Inferior parietal cortex (tissue), 1 donor: ENCODE data around the gene LDLRAD3.
A peak's percentile ranks its signal among the peaks of the same experiment; 100 is the strongest.

Experiments
- DNase-seq: peaks from one replicate; pipeline ENCODE4 v3.0.0-alpha.2; 2016; ENCODE audit errors: extremely low spot score

Gene LDLRAD3

DNA sequence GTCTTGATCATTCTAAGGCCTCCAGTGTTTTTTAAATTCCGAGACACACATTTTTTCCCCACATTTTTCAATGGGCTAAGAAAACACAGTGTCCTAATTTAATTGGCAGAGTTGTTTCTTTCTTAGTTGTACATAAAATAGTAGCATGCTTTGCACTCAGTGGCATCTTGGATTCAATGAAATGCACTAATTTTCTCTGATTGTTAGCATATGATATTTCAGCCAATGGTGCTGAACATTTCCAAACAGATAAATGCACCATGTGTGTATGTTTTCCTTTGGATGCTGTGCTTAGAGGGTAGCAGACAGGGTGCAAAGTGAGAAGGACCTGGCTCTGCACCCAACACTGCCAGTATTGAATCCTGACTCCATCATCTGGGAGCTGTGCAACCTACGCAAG is 103.5 kb downstream of the LDLRAD3 start:
- no peak for DNase-seq

DNA sequence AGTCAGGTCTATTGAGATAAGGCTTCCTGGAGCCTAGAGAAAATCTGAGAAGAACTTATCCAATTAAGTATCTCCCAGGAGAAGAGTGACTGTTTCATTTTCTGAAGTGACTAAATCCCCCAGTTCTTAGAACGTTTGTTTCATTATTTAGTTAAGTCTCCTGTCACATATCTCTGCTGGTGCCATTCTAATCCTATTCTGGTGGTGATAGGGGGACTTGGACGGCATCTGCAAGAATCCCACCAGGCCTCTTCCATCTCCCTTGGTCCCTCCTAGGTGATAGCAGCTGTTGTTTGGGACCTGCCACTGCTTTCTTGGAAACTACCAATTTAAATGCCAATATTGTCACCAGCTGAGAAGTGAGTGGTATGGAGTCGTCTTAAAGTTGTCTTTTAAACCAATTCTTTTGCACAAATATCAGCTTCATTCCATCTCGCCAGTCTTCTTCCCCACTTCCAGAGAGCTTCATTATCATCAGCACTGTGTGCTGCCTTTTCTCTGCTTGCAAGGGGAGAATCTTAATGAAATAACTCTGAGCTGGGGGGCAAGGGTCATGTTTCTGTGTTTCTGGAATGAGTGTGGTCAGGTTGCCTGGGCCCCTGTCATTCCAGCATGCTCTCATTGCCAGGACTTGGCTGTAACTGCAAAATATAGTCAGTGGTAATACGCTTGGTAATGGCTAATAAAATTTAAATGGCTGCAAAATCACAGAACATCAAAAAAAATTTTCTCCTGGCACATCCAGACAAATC is 104.8 kb downstream of the LDLRAD3 start:
- no peak for DNase-seq

DNA sequence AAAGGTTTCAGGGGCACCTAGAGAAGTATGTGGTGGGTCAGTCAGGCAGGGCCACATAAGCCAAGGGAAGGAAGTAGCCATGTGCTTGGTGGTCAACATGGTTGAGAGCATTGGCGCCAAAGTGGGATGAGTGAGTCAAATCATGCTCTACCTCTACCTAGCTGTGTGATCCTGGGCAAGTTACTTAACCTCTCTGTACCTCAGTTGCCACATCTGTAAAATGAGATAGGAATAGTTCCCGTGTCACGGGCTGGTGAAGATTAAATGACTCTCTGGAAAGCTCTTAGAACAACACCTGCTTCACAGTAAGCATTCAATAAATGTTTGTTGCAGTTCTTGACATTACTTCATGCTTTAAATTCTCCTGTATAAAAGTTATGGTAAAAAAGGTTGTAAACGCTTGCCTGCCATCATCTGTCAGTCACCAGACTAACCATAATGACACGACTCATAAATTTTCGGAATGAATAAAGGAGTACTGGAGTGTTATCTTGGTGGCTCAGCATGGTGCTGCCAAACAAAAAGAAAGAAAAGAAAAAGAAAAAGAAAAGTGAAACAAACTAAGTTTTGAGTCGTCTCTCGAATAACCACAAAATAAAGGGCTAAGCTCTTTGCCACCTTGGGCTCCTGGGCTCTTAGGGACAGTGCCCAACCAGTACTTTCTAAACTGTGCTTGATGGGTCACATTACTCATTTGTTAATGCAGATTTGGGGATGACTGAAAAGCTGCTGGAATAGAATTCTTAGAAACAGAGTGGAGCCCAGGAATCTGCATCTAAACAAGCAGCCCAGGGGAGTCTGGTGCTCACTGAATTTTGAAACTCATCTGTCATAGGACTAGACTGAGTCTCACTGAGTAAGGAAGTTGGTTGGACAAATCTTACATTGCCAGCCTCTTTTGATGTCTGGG is 107.6 kb downstream of the LDLRAD3 start:
- DNase-seq, result no peak

DNA sequence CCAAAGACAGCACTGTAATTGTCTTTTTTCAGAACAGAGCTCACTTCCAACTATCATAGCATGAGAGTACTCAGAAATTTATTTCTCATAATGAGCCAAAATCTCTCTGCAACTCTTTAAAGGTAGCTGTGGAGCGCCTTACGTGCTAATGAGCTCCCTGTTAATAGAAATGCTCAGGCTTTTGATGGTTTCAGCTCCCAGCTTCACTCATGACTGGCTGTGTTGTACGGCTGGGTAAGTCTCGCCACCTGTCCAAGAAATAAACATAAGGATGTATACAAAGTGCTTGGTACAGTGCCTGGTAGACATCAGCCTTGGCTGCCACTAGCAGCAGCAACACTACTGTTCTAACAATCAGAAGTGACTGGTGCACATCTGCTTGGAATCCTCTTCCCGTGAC is 109.4 kb downstream of the LDLRAD3 start:
- DNase-seq, result peak; percentile 8

DNA sequence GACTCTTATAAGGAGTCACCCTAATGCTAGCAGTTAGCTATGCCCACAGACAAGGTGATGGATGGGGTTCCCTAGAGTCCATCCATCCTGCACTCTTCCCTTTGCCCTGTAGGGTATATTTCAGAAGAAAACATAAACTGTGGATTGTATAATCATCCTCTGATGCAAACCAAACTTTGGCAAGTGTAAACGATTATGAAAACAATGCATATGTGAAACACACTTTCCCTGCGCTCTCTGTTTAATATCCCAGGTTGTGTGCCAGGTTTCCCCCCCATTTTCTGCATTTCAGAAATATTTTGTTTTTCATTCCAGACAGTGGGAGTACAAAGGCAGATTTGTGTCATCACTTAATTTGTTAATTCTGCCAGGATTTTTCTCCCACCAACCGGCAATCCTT is 110.0 kb downstream of the LDLRAD3 start:
- DNase-seq, result no peak

GRCh38 chr11:36054628-36055027 is 110.8 kb downstream of the LDLRAD3 start:
- no peak for DNase-seq

DNA sequence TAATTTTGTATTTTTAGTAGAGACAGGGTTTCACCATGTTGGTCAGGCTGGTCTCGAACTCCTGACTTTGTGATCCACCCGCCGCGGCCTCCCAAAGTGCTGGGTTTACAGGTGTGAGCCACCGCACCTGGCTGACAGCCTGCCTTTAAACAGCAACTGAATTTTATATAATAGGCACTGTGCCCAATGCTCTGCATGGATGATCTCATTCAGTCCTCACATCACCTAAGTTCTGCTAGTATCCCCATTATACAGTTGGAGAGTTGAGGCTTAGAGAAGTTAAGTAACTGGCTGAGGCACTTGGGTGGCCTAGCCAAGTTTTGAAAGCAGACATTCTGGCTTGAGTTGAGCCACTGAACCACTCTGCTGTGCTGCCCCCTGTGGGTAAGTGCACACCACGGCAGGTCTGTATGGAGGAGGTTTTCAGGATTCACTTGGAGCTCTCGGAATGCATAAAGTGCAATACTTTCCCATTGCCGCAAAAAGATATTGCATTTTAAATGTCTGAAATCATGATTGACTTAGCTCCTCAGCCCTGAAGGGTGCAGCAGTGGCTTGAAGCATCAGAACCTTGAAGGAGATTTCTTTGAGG is 112.4 kb downstream of the LDLRAD3 start:
- no peak for DNase-seq

DNA sequence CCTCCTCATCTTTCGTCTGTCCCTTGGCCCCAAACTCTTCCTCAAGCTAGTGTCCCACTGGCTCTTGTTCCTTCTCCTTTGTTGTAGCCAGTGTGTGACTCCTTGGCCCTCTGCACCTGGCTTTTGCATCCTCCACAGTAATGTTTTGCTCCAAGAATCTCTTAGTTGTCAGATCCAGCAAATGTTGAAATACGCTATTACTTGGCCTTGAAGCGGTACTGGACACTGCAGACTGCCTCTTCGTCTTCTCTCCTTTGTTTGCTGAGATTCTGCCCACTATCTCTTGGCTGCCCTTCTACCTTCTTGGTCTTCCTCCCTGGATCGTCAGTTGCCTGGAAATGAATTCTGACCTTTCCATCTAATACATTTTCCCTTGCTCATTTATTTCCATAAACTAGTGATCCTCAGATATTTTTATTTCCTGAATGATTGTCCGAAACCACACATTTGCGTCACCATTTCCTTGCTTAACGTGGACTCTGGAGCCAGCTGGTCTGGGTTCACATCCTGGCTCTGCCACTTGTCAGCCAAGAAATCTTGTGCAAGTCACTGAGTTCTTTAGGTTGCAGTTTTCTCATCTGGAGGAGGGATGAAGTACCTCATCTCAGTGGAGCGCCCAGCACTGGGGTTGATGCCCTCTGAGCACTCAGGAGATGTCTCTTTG is 113.6 kb downstream of the LDLRAD3 start:
- DNase-seq, result no peak

- DNase-seq, result no peak
These were observed 115.8 kb downstream of the LDLRAD3 start for GRCh38 chr11:36059660-36060059.

GRCh38 chr11:36060926-36061325 is 117.1 kb downstream of the LDLRAD3 start:
- DNase-seq, result no peak

DNA sequence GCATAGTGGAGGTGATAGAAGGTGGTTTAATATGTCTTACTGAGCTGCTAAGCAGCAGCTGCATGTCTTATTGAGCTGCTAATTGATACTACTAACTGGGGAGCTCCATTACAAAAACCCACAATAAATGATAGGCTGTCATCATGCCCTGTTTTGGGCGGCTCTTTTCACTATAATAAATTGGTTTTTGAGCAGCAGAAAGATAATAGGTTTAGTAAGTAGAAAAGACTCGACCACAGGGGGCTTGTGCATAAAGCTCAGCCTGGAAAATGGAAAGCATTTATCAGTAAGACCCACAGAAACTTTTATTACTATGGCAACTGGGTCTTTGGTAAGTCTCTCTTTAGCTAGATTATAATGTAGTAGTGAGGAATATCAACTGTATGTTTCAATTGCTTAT is 117.6 kb downstream of the LDLRAD3 start:
- DNase-seq, result no peak

- no peak for DNase-seq
These were observed 119.0 kb downstream of the LDLRAD3 start for GRCh38 chr11:36062796-36063365.

DNA sequence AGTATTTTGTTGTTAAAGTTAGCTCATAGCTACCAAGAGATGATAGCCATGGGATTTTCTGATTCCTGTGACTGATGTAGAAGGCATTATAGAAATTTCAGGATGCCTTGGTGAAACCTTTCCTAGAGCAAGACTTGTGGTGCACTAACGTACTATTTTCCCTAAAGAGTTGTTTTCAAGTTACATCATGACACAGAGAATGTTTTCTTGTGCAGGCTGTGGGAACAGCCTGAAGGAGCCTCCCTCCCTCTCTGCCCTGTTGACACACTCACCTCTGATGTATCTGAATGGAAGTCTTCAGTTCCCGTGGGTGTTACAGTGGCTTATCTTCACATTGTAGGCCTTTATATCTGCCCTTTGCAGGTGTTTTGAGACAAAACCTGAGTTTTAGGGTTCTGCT is 121.6 kb downstream of the LDLRAD3 start:
- DNase-seq, result no peak

GRCh38 chr11:36066891-36067290 is 123.0 kb downstream of the LDLRAD3 start:
- no peak for DNase-seq

DNA sequence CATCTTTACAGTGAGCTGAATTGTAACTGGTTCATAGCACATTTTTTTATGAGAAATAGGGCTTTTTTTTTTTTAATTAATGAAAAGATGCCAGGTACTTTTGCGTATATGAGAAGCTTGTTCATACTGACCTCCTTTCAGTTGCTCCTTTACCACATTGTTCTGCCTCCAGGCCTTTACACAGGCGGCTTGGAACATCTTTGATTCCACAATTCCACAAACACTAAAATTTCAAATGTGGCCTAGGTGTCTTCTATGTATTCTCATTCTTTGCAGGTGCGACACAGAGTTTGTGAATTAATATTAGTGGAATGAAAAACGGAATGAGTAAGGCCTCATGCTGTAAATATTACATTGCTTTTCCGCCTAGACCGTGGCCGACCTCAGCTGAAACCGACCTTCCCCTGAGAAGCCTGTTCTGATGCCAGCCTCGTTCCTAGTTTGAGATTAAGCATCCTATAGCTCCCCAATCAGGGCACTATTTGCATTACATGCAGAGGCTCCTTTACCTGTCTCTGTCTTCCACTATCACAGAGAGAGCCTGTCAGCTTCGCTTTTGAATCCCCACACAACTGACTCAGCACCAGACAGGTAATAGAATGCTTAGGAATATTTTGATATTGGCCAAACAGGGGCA is 125.8 kb downstream of the LDLRAD3 start:
- DNase-seq, result no peak

DNA sequence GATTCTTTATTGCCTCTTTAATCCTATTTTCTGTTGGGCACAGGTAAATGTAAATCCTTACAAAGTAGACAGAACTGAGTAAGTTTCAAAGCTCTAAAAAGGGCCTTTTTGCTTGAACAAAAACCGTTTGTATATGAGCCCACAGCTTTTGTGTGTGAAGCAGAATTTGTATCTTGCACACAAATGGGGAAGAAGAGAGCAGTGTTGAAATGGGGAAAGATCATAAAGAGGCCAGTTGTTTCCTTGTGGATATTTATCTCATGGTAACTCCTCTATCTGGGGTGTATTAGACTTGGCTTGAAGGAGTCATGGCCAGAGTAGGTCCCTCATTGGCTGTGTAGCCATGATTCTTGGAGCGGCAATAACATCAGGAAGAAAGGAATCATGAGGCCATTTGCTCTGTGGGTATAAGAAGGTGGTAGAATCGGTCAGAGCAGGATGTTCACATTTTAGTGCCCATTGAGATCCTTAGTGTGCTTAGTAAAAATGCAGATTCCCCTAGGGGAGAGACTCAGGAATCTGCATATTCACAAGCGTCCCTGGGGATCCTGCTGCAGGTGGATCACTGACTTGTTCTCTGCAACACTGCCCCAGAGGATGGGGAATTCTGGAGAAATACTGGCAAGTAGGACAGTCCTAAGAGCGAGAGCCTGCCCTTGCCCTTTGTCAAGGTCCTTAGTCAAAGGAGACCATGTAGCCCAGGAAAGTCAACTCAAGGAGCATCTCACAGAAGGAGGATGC is 126.5 kb downstream of the LDLRAD3 start:
- no peak for DNase-seq

DNA sequence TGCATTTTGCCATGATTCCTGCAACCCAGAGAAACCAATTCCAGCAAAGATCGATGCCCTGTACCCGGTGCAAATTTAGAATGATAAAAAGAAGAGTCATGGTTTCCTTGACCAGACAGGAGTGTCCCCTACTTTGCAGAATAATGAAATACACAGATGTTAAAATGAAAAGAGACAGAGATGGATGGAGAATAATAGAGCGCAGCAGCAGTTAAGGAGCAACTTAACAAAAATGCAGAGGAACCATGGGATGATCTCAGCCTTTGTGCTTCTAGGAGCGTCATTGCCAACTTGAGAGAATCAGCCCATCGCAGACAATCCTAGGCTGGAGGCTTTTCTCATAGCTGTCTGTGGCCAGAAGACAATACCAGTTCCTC is 127.1 kb downstream of the LDLRAD3 start:
- no peak for DNase-seq

- DNase-seq, result no peak
These were observed 128.1 kb downstream of the LDLRAD3 start for GRCh38 chr11:36071917-36072500.

DNA sequence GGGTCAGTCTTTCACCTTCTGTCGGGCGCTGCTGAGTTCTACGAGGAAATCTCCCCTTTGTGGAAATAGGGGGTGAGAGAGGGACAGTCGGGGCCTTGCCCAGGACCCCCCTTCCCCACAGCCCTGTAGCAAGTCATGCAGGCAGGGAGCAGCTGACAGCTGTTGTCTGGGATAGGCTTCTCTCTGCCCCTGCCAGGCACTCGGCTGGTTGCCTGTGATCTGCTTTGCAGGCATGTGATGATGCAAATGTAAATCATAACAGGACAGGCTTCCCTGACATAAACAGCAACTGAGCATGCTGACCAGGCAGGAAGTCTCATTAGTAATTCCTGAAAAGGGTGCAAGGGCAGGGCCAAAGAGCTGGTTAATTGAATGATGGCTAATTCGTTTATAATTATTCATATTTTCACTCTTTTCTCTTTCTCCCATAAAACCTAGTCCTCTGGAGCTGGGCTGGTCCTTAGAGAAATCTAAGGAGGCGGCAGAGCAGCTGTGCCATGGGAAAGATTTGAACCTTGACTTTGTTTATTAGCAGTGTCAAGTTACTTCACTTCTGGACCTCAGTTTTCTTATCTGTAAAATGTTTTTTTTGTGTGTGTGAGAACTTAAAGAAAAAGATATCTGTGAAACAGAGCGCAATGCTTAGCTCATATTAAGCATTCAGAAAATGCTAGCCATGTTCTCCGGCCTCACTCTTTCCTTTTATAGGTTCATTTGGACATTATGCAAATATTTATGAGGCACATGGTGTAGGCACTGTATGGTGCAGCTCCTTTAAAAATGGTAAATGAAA is 129.7 kb downstream of the LDLRAD3 start:
- peak; percentile 38 for DNase-seq
